HG03280 (cell line): ENCODE data around the gene TAF1B.

Experiments used
- ATAC-seq: cut with Tn5 transposase; IDR thresholded peaks from one replicate; pipeline ENCODE4 v1.9.1; 2021; ENCODE audit warnings: mild to moderate bottlenecking, moderate library complexity; ENCODE audit not compliant: unreplicated experiment

Gene TAF1B

DNA sequence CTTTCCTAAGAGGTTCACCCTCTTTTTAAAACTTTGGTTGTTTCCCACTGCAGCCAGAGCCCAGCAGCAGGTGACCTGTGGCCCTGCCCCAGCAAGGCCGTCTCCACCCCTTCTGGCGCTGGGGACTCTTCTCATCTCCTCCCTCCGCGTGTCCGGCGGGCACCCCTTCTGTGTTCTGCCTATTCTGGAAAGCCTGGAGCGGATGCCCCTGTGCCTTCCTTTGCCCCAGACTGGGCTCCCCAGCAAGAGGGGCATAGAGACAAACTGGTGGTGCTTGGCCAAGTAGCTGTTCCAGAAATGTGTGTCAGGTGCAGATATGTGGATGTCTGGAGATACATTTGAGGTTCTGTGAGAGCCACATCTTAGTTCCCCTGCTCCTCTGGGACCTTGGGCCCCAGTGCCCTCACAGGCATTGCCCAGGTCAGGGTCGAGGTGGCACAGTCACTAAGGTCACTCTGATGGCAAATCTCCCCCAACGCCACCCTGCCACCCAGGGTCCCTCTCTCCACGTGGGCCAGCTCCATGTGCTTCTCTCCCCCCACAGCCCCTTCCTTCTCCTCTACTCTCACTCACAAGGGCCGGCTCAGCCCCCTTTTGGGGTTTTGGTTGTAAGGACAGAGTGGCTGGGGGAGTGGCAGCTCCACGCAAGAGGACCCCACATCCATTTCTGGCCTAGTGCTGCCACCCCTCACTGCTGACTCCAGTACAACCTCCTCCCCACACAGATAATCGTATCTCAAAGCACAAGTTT, 35.5 kb upstream of the TAF1B start:
- no peak for ATAC-seq

DNA sequence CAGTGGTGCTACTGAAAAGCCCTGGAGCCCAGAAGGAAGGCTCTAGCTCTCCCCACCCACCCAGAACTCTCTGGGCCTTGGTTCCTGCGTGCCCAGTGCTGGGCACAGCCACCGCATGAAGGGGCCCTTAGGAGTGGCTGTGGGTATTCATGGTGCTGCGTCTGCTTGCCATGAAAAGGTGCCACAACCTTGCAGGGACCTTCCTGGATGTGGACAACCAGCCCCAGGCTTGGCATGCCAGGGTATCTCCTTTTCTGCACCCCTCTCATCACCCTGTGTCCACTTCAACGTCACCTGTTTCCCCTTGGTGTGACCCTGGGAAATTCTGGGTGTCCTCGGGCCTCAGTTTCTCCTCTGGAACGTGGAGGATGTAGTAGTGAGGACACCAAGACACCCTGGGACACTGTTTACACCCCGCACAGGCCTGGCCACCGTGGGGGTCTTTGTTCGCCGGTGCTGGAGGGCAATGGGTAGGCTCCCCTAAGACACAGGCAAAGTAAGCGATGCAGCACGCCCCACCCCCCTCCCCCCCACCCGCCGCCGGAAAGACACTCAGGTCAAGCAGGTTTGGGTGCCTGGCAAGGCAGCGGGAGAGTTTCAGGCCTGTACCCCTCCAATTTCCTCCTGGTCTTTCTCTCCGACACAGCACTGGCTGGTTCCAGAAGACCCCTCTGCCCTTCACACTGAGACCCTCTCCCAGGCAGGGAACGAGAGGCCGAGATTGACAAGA, 34.8 kb upstream of the TAF1B start:
- ATAC-seq, result no peak

DNA sequence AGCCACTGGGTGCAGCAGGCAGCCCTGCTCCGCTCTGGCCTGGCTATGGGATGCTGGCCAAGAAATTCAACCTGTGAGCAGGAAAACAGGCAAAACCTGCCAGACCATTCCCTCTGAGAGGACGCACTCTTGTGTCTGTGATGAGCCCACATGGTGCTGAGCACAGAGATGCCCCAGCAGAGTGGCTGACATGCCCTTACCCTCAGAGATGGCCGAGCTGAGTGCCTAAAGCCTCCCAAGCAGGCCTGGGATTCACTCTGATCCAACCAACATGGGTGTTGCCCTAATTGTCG, 34.3 kb upstream of the TAF1B start:
- no peak for ATAC-seq

DNA sequence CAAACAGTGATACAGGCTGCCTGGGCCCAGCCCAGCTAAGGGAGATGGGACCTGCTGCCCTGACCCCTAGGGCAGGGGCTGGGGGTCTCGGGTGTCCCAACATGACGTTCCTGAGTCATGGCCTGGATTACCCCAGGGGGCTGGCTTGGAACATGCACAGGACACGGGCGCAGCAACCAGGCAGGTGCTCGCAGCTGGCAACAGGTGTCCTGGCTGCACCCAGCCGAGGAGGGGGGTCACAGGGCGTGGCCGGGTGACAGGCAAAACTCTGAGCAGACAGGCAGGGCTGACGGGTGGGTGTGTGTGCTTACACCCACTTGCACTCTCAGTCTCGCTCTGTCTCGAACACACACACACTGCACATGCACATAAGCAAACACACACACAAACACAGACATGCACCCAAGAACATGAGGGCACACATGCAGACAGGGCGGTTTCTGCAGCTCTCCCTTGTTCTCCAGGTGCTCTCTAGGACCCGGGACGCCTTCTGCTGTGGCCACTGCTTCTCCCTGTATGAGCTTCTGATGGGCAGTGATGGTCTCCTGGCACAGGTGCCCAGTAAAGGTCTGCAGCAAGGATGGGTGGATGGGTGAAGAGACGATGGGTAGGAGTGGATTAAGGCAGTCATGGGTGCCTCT, 33.7 kb upstream of the TAF1B start:
- no peak for ATAC-seq

DNA sequence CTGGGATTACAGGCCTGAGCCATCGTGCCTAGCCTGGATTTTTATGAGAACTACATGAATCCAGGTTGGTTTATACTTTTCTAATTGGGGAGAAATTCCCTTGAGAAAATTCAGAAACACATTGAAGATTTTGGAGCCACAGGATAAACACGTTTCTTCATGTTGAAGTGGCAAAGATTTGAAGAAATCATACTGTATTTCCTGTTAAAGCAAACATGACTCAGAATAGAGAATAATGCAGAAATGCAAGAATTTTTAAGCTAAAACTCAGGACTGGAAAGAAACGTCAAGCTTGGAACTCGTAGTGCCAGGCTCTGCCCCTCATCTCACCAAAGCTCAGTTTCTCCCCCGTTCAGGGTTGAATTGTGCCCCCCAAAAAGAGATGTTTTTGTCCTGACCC, 32.1 kb upstream of the TAF1B start:
- no peak for ATAC-seq

DNA sequence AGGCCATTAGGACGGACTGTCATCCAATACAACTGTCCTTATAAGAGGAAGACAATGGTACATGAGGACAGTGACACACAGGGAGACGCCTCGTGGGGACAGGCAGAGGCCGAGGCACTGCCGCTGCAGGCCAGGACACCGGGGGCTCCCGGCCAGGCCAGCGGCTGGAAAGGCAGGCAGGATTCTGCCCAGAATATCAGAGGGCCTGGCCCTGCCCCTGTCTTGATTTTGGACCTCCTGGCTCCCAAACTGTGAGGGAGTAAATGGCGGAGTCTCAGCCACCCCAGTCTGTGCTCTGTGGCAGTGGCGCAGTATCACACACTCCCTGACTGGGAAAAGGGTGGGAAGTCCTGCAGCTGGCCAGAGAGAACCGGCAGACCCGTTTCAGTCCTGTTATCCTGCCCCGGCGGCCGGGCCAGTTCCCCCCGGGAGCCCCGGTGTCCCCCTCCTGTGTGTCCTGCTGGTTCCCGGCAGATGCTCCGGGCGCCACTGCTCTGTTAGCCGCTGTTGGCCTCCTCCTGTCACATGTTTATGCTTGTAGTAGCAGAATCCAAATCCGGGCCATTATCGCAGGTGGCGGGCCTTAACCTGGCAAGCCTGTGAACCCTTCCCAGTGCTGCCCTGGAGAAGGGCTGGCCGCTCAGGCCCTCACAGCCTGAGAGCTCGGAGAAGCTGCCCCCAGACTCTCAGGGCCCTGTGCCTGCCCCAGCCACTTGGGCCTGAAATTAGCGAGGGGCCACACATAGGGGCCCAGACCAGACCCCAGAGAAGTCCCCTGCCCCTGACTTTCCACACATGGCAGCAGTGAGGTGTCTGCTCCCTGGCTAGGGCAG, 31.4 kb upstream of the TAF1B start:
- ATAC-seq, result no peak

DNA sequence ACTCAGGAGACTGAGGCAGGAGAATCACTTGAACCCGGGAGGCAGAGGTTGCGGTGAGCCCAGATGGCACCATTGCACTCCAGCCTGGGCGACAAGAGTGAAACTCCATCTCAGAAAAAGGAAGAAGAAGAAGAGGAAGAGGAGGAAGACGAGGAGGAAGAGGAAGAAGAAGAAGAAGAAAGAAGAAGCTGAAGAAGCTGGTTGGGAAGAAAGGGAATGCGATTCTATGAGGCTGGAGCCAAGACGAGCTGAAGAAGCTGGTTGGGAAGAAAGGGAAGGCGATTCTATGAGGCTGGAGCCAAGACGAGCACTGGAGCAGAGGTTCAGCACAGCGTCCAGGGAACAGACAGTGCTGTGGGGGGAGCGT, 30.3 kb upstream of the TAF1B start:
- ATAC-seq, result no peak

DNA sequence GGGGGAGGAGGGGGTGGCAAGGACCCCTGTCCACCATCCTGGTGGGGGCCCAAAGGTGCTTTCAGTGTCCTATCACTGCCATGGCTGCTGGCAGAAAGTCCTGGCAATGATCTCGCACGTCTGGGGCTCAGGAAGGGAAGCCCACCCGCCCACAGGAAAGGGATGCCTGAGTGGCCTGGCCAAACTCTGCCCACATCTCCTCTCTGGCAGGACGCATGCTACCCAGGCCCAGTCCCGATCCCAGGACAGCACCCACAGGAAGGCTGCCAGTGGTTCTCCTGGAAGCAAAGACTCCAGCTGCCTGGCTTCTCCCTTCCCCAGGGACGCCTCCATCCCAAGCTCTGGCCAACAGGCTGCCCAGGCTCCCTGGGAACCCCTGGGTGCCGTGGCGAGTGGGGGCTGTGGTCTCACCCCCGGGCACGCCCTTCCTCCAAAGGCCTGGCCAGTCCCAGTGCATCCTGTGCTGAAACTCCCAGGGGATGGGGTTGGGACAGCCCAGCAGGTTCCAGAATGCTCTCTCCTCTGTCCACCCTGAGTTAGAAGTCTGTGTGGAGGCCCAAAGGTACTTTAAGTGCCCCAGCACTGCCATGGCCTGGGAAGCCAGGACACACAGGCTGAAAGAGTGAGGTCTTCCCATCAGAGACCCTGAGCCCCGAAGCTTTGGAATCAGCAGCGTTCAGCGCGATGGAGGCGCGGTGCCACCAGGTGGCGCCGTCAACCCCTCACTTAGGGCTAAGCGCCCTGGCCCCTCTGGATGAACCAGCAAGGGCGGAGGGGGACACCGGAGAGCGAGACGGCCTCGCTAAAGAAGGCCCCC, 29.8 kb upstream of the TAF1B start:
- peak; percentile 78 for ATAC-seq

DNA sequence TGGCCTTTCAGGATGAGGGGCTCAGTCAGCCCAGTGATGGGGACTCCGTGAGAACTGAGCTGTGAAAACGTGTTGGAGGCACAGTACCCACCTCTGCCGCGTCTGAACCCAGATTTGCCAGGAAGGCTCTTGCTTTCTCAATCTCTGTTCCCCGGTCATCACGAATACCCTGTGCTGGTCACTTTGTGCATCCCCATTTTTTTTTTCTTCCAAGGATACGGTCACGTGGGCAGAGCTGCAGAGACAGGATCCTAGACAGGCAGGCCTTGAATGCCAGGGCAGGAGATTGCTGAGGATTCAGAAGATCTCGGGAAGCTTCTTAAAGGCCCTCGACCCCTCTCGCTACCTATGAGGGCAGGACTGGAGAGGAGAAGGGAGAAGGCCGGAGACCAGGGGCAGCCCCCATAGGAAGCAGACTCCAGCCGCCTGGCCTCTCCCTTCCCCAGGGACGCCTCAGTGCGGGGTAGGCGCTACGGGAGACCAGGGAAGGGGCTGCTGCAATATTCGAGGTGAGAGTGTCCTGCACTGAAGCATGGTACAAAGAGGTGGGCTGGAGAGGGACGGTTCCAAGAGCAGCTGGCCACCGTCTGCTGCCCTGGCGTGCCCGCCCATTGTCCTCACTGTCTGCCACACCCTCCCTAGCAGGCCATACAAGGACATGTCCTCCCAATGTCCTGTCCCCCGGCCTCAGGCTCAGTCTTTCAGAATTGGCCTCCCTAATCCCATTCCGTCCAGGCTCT, 29.0 kb upstream of the TAF1B start:
- no peak for ATAC-seq

DNA sequence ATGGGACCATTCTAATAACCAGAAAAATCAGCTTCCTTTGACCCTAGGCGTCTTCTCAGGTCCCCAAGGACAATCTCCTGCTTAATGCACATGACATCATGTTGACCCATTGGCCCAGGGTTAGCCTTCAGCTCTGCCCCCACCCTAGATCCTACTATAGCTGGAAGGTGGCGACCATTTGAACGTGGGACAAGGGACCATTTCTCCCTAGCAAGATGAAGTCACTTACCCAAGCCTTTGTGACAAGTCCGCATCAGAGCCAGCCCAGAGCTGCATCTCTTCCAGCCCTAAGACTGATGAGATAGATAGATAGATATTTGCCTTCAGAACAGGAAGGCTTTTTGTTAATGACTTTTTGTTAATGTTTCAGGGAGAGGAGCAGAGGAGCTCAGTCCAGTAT, 28.2 kb upstream of the TAF1B start:
- ATAC-seq, result no peak

DNA sequence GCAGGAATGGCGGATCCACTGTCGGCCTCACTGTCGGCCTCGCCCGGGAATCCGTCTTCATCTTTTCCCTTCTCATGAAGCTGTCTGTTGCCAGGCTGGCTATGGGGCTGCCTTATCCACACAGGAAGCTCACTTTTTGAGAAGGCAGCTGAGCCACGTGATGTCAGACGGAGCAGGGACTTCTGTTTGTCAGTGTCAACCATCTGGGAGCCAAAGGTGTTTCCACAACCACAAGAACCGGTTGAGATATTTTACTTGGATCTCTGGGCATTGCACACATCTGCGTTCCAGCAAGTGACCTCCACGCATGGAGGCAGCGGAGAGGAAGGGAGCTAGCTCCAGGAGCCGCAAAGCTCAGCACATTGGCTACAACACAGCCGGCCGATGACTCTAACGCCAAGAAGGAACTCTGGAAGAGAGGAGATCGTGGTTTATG, 27.4 kb upstream of the TAF1B start:
- no peak for ATAC-seq

DNA sequence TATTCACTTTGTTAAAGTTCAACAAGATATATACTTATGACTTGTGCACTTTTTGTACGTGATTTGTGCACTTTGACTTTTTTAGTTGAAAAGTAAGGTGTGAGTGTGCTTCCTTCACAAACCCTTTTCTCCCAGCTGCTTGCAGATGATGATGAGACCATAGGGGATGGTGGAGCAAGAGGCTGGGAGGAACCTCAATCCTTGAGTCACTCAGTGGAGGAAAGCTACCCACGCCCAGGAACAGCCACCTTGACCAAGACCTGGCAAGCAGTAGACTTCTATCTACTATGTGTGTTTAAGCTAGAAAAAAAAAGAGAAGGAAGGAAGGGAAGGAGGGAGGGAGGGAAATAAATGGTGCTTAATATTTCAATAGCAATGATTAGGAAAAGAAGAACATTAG, 25.2 kb upstream of the TAF1B start:
- no peak for ATAC-seq

DNA sequence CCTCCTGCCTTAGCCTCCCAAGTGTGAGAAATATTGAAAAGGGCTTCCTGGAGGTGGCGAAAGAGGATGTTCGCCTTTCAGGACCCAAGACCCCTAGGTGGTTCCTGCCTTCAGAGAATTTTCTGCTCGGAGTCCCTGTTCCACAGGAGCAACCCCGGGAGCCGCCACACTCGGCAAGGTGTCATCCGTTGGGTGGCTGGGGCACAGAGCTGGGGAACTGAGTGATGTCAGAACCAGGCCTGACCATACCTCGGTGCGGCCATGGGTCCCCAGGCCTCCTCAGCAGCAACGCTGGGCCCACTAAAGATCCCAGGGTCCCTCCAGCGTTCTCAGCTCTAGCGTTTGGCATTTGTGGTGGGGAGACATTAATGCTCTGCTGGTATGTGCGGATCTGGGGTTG, 23.7 kb upstream of the TAF1B start:
- no peak for ATAC-seq

DNA sequence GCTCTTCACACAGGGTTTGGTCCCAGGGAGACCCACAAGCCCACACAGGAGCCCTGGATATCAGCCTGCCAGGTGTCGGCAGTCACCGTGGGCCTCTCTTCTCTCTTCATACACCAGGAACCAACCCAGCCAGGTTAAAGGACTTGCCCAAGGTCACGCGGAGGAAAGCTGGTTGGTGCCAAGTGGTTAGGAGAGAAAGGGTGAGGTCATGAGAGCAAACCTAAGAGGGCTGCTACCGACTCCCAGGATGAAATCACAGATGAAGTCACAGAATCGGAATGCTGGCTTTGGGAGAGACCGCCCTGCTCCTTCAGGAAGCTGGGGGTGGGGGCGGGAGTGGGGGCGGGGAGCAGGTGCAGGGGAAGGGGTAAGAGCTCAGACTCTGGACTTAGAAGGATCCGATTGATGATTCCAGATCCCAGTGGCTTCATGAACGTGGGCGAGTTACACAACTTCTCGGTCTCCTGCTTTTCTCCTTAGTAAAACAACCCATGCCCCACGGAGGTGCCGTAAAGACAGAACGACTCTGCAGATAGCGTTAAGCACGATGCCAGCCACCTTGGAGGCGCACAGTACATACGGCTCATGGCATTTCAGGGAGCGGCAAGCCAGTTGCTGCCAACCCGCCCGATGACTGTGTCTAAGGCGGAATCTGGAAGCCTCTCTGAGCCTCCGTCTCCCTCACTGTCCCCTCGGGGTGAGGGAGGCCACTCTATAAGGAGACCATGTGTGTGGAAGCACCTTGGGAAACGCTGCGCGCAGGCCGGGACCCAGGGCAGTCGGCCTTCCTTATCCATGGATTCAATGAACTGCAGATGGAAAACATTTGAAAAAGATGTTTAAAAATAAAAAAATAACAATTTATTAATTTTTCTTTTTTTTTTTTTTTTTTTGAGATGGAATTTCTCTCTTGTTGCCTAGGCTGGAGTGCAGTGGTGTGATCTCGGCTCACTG, 23.0 kb upstream of the TAF1B start:
- no peak for ATAC-seq

DNA sequence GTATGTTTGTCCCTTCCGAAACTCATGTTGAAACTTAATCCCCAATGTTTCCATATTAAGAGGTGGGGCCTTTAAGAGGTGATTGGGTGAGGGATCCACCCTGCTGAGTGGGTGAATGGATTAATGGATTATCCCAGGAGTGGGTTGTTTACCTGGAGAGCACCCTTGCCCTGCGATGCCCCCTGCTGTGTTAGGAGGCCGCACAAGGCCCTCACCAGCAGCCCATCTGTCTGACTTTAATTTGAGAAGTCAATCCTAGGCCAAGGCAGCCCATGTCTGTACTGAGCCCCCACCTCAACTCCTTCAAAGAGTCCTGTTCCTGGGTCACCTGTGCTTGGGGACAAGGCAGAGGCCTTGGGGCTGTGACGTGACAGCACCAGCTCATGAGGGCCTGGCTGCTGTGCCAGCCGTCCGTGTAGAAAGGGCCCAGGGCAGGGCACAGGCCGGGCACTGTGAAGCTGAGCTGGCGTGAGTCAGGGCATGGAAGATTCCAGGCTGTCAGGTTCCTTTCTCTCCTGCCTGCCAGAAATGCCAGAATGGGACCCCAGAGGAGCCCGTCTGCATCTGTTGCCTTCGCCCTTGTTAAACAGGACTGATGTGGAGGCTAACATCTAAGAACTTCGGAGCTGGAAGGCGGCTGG, 21.3 kb upstream of the TAF1B start:
- ATAC-seq, result no peak

DNA sequence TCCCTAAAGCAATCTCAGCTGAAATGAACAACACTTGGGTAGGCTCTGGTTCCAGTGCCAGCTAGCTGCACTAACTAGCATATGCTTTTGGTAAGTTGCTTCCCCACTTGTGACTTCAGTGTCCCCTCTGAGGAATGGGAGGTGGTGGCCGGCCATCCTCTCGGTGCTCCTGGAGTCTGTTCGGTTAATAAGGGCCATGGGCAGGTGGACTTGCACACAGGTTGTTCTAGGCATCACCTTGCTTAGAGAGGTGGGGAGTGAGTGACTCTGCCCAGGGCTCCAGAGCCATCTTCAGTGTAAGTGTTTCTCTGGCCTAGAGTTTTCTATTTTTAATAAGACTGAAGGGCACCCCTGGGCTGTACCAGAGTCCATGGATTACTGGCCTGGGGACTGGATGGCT, 18.8 kb upstream of the TAF1B start:
- ATAC-seq, result no peak

DNA sequence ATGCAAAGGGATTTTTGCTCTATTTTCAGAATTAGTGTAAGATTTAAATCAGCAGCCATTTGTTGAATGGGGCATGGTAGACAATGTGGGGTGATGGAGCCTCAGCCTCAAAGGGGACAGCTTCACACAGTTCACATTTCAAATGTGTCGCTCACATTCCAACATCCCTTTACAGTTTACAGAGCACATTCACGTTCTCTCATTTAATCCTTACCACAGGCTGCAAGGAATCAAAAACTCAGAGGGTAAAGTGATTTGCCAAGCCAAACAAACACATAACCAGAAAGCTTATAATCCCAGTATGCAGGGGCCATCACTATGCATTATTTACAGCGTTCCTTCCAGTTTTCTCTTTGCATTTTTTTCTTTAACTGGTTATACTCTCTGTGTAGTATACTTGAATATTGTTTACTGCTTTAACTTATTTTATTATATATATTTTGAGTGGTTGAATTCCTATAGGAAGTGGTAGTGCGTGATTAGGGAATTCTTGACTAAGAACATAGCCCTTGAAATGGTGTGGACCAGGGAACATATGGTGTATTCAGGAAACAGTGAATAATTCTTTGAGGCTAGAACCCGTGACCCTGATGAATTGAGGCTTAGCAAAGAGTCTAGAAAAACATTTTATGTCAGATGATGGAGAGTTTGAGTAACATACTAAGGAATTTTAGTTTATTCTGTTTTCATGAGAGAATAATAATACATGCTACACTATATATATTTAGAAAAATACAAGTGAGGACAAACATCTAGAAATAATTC, 18.1 kb upstream of the TAF1B start:
- ATAC-seq, result no peak

DNA sequence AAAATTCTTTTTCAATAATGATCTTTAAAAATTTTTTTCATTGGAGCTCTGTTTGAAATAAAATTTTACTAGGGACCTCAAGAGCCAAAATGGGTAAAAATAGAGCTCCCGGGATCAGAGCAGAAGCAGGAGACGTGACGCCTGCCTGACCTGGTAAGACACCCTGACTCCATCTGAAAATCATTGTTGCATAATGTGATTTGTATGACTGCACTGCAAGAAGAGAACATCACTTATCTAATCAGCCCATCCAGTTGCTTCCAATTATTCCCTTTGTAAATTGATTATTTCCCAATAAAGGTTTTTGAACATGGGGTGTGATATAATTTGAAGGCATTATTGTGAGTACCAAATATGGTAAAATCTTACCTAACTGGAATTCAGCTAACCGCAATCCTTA, 17.1 kb upstream of the TAF1B start:
- no peak for ATAC-seq
